Kidney tubule cell (primary cell): ENCODE data around the gene BIK.

ENCODE experiments used
- DNase-seq: peaks from one replicate; pipeline ENCODE4 v3.0.0-alpha.2; 2018; ENCODE audit warnings: low spot score

The BIK gene

GRCh38 chr22:43110444-43110926, at the start of gene BIK:
BIK (plus strand) TSS chr22:43110750; CDS start chr22:43124023, 13,273 bp downstream.
- peak; percentile 53 for DNase-seq

GRCh38 chr22:43066134-43066533, 44.4 kb upstream of the BIK start:
- DNase-seq: no peak

- DNase-seq: peak; percentile 44
Measured at GRCh38 chr22:43066844-43067385, 43.6 kb upstream of the BIK start.

- DNase-seq: no peak
Measured at GRCh38 chr22:43077121-43077877, 33.3 kb upstream of the BIK start.

GRCh38 chr22:43078522-43078921, 32.0 kb upstream of the BIK start:
- no peak for DNase-seq

GRCh38 chr22:43079742-43080141, 30.8 kb upstream of the BIK start:
- no peak for DNase-seq

- DNase-seq: peak; percentile 72
Measured at GRCh38 chr22:43080616-43081015, 29.9 kb upstream of the BIK start.

- no peak for DNase-seq
Measured at GRCh38 chr22:43081968-43082367, 28.6 kb upstream of the BIK start.

GRCh38 chr22:43085658-43086606, 24.6 kb upstream of the BIK start:
- DNase-seq: no peak

- DNase-seq: no peak
Measured at GRCh38 chr22:43088627-43088983, 21.9 kb upstream of the BIK start.

GRCh38 chr22:43088984-43089717, 21.4 kb upstream of the BIK start, which contains the start of gene TTLL1:
TTLL1 (minus strand) TSS chr22:43089391; CDS start chr22:43075586, 13,805 bp downstream.
- peak; percentile 91 for DNase-seq

- peak; percentile 86 for DNase-seq
Measured at GRCh38 chr22:43090130-43090789, 20.3 kb upstream of the BIK start.

- DNase-seq: no peak
Measured at GRCh38 chr22:43092085-43092484, 18.5 kb upstream of the BIK start.

- DNase-seq: peak; percentile 66
Measured at GRCh38 chr22:43094085-43094484, 16.5 kb upstream of the BIK start.

GRCh38 chr22:43094551-43094950, 16.0 kb upstream of the BIK start:
- no peak for DNase-seq

- DNase-seq: no peak
Measured at GRCh38 chr22:43096420-43096819, 14.1 kb upstream of the BIK start.

GRCh38 chr22:43098356-43098755, 12.2 kb upstream of the BIK start:
- no peak for DNase-seq

- DNase-seq: no peak
Measured at GRCh38 chr22:43099095-43099494, 11.5 kb upstream of the BIK start.

GRCh38 chr22:43100225-43100624, 10.3 kb upstream of the BIK start:
- peak; percentile 84 for DNase-seq

GRCh38 chr22:43101306-43101705, 9.2 kb upstream of the BIK start:
- DNase-seq: no peak

- peak; percentile 79 for DNase-seq
Measured at GRCh38 chr22:43104056-43104625, 6.4 kb upstream of the BIK start.
